HepG2 (cell line): Measurements from ENCODE around the gene NOL4L. TPM values are rescaled to one million over a fixed set of nuclear protein-coding genes. Genes with fewer than 3 reads are reported as not detected.

Experiments
- AKAP8 ChIP-seq: sonication (generic); formaldehyde crosslinking; IDR thresholded peaks from 2 replicates; pipeline ENCODE4 v1.5.1; 2020; ENCODE audit warnings: mild to moderate bottlenecking, missing genetic modification reagents
- DNMT3B ChIP-seq: conservative IDR thresholded peaks from 2 replicates; pipeline ENCODE4 v1.6.1; 2016; ENCODE audit warnings: missing biosample characterization, control low read depth
- EZH2 ChIP-seq: conservative IDR thresholded peaks from 2 replicates; pipeline ENCODE4 v1.6.1; 2012; ENCODE audit warnings: mild to moderate bottlenecking, low read depth, low read length, moderate library complexity
- GTF2F1 ChIP-seq: fragments of 150-350 bp; IDR thresholded peaks from 2 replicates; pipeline ENCODE4 v1.6.1; 2014; ENCODE audit warnings: low read length
- MYC ChIP-seq: sonication (generic); formaldehyde crosslinking; IDR thresholded peaks from 2 replicates; pipeline ENCODE4 v1.9.0; 2021; ENCODE audit warnings: missing genetic modification reagents, borderline replicate concordance
- POLR2AphosphoS5 ChIP-seq: IDR thresholded peaks from 2 replicates; pipeline ENCODE4 v1.6.1; 2012; ENCODE audit warnings: low read depth, low read length
- PRPF4 ChIP-seq: fragments of 200-400 bp; formaldehyde crosslinking; IDR thresholded peaks from 2 replicates; pipeline ENCODE4 v1.6.1; 2016; ENCODE audit warnings: low read length, low read depth; ENCODE audit not compliant: poor library complexity, severe bottlenecking
- RBM22 ChIP-seq: fragments of 200-400 bp; formaldehyde crosslinking; optimal IDR thresholded peaks from 2 replicates; pipeline ENCODE3; 2017; ENCODE audit warnings: mild to moderate bottlenecking, low read length, moderate library complexity
- REST ChIP-seq, 2 experiments: IDR thresholded peaks; 2 replicates each; pipeline ENCODE4 v1.6.1; 2011 to 2012; ENCODE audit warnings: low read length in 2 of 2, borderline replicate concordance in 1 of 2, low read depth in 1 of 2, mild to moderate bottlenecking in 1 of 2, moderate library complexity in 1 of 2
- ZBTB20 ChIP-seq: sonication (generic); formaldehyde crosslinking; IDR thresholded peaks from 2 replicates; pipeline ENCODE4 v1.8.1; 2023; ENCODE audit warnings: missing genetic modification reagents, low read depth, mild to moderate bottlenecking, borderline replicate concordance
- ZBTB42 ChIP-seq: sonication (generic); formaldehyde crosslinking; IDR thresholded peaks from 2 replicates; pipeline ENCODE4 v1.5.0; 2020; ENCODE audit warnings: mild to moderate bottlenecking, missing genetic modification reagents
- ZNF160 ChIP-seq: sonication (generic); formaldehyde crosslinking; IDR thresholded peaks from 2 replicates; pipeline ENCODE4 v1.8.0; 2022; ENCODE audit warnings: mild to moderate bottlenecking, inconsistent platforms, missing genetic modification reagents
- ZNF205 ChIP-seq: IDR thresholded peaks from 2 replicates; pipeline ENCODE4 v1.6.1; 2018; ENCODE audit warnings: missing biosample characterization, missing genetic modification reagents
- ZNF501 ChIP-seq: sonication (generic); formaldehyde crosslinking; IDR thresholded peaks from 2 replicates; pipeline ENCODE4 v1.5.1; 2020; ENCODE audit warnings: mild to moderate bottlenecking, moderate library complexity, missing genetic modification reagents
- ZNF543 ChIP-seq: sonication (generic); formaldehyde crosslinking; IDR thresholded peaks from 2 replicates; pipeline ENCODE4 v1.4.0; 2020; ENCODE audit warnings: mild to moderate bottlenecking, missing genetic modification reagents
- ZNF616 ChIP-seq: sonication (generic); formaldehyde crosslinking; IDR thresholded peaks from 2 replicates; pipeline ENCODE4 v1.5.0; 2020; ENCODE audit warnings: low read depth, mild to moderate bottlenecking, missing genetic modification reagents
- ZNF775 ChIP-seq: sonication (generic); formaldehyde crosslinking; IDR thresholded peaks from 2 replicates; pipeline ENCODE4 v1.4.0; 2020; ENCODE audit warnings: missing genetic modification reagents, mild to moderate bottlenecking, moderate library complexity, borderline replicate concordance
- polyA plus RNA-seq, 8 experiments: library from polyadenylated mRNA; depleted of rRNA in 3 of 8; stranded (reverse) in 7 of 8; unstranded in 1 of 8; fragments of >200 nt; fragmentation: Illumina TruSeq in 4 of 8; extraction: Trizol in 4 of 8; gene quantifications; 2 replicates each; pipeline versions ENCODE4 v1.2.1 to v1.2.3, GENCODE V29; 2011 to 2016; ENCODE audit warnings: low read depth in 4 of 8, missing spikeins in 1 of 8, mixed read lengths in 1 of 8; ENCODE audit not compliant: insufficient read depth in 1 of 8
- total RNA-seq, 5 experiments: library from RNA; depleted of rRNA; stranded (reverse); fragments of >200 nt; fragmentation: Illumina TruSeq; extraction: Trizol; gene quantifications; 2 replicates each; pipeline ENCODE4 v1.2.3, GENCODE V29; 2016; ENCODE audit warnings: low read depth in 1 of 5
- TF ChIP-seq, protein P1 (sequence below): conservative IDR thresholded peaks from 2 replicates; pipeline ENCODE4 v1.6.1; 2018; ENCODE audit warnings: missing genetic modification reagents
- TF ChIP-seq, protein P2 (sequence below): sonication (generic); formaldehyde crosslinking; IDR thresholded peaks from 2 replicates; pipeline ENCODE4 v1.8.1; 2023; ENCODE audit warnings: missing genetic modification reagents, inconsistent platforms, borderline replicate concordance
- TF ChIP-seq, protein P3 (sequence below): sonication (generic); formaldehyde crosslinking; IDR thresholded peaks from 2 replicates; pipeline ENCODE4 v1.9.0; 2022; ENCODE audit warnings: low read depth, missing genetic modification reagents

The NOL4L gene
- total and polyA plus RNA-seq, 2 of the 13 experiments (the other 11 are each of a cell fraction or from before 2014, with no cell fraction given), result 16.6 to 35.4 TPM

GRCh38 chr20:32473231-32474008 is 111.7 kb downstream of the NOL4L start (continued):
- TF ChIP-seq REST (IDR thresholded peaks at IDR 0.05; ENCODE audit: borderline replicate concordance in 1 of 2, low read depth in 1 of 2, low read length in 2 of 2) (peak in 1 of 2 experiments; percentile 40; a peak in 1 of 4 replicates), ZNF543 (CRISPR knock-in tag) (no peak), EZH2 (no peak), AKAP8 (peak; percentile 97), ZNF616 (no peak; the same call in none of the 2 replicates), ZNF160 (CRISPR knock-in tag) (peak; percentile 49; the same call in 1 of the 2 replicates), ZBTB42 (CRISPR knock-in tag) (no peak), MYC (CRISPR knock-in tag) (peak; percentile 88), POLR2AphosphoS5 (no peak), RBM22 (peak; percentile 76), DNMT3B (CRISPR knock-in tag) (peak; percentile 69; the same call in 1 of the 2 replicates), ZNF775 (CRISPR knock-in tag) (no peak; the same call in 1 of the 2 replicates), PRPF4 (no peak), ZNF205 (CRISPR knock-in tag) (peak; percentile 71), ZNF501 (CRISPR knock-in tag) (peak; percentile 39), ZBTB20 (CRISPR knock-in tag) (peak; percentile 94; the same call in 1 of the 2 replicates), GTF2F1 (no peak)
- TF ChIP-seq, protein P1, sequence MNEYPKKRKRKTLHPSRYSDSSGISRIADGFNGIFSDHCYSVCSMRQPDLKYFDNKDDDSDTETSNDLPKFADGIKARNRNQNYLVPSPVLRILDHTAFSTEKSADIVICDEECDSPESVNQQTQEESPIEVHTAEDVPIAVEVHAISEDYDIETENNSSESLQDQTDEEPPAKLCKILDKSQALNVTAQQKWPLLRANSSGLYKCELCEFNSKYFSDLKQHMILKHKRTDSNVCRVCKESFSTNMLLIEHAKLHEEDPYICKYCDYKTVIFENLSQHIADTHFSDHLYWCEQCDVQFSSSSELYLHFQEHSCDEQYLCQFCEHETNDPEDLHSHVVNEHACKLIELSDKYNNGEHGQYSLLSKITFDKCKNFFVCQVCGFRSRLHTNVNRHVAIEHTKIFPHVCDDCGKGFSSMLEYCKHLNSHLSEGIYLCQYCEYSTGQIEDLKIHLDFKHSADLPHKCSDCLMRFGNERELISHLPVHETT, result peak; percentile 84
- TF ChIP-seq, protein P2, sequence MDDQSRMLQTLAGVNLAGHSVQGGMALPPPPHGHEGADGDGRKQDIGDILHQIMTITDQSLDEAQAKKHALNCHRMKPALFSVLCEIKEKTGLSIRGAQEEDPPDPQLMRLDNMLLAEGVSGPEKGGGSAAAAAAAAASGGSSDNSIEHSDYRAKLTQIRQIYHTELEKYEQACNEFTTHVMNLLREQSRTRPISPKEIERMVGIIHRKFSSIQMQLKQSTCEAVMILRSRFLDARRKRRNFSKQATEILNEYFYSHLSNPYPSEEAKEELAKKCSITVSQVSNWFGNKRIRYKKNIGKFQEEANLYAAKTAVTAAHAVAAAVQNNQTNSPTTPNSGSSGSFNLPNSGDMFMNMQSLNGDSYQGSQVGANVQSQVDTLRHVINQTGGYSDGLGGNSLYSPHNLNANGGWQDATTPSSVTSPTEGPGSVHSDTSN (CRISPR knock-in tag), result no peak
- TF ChIP-seq, protein P3, sequence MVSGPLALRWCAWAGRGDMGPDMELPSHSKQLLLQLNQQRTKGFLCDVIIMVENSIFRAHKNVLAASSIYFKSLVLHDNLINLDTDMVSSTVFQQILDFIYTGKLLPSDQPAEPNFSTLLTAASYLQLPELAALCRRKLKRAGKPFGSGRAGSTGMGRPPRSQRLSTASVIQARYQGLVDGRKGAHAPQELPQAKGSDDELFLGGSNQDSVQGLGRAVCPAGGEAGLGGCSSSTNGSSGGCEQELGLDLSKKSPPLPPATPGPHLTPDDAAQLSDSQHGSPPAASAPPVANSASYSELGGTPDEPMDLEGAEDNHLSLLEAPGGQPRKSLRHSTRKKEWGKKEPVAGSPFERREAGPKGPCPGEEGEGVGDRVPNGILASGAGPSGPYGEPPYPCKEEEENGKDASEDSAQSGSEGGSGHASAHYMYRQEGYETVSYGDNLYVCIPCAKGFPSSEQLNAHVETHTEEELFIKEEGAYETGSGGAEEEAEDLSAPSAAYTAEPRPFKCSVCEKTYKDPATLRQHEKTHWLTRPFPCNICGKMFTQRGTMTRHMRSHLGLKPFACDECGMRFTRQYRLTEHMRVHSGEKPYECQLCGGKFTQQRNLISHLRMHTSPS (CRISPR knock-in tag), result 0 out of 2 replicates have a peak, but pooled peaks have one; percentile 27
